Testis (tissue), 2 donors: ENCODE data around the gene FBLN5.

Experiments
- CTCF ChIP-seq, 3 experiments: fragments of 450-650 bp in 2 of 3; fragments of 200-600 bp in 1 of 3; sonication (generic) in 1 of 3; IDR thresholded peaks; one replicate each; pipeline ENCODE4 v1.5.1; 2016 to 2019; ENCODE audit warnings: antibody characterized with exemption in 3 of 3, mild to moderate bottlenecking in 2 of 3, moderate library complexity in 1 of 3
- POLR2A ChIP-seq: fragments of 450-650 bp; IDR thresholded peaks from one replicate; pipeline ENCODE4 v1.6.1; 2017; ENCODE audit warnings: antibody characterized with exemption, mild to moderate bottlenecking, moderate library complexity

GRCh38 chr14:91870001-91870400, 77.5 kb downstream of the FBLN5 start:
- TF ChIP-seq CTCF (IDR thresholded peaks at IDR 0.05) (no peak), POLR2A (no peak)
